ENCODE data around the gene ZNF793.

DNA sequence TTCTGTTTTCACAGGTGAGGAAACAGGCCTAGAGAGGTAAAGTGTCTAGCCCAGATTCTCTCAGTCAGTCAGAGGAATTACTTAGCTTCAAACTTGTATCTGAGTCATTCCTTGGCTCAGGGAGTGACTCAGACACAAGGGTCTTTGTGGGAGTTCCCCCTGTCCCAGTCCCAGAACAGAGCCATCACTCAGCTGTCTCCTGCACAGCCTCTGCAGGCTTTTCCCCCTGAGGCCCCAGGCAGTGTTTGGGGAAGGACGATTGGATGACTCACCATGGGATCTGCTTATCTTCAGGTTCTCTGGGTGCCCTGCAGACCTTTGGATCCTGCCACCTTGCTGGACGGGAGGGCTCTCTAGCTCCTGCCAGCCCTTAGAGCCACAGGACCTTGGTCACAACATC lies 13.2 kb downstream of the ZNF793 start:
- TF ChIP-seq GATA3 (IDR thresholded peaks at IDR 0.05; ENCODE audit: low read depth, low read length) (no peak), GATA2 (IDR thresholded peaks at IDR 0.05; ENCODE audit: low read depth, low read length) (no peak)

Measured in SH-SY5Y (cell line).